ENCODE measurements around the gene MPZL3.

The MPZL3 gene

DNA sequence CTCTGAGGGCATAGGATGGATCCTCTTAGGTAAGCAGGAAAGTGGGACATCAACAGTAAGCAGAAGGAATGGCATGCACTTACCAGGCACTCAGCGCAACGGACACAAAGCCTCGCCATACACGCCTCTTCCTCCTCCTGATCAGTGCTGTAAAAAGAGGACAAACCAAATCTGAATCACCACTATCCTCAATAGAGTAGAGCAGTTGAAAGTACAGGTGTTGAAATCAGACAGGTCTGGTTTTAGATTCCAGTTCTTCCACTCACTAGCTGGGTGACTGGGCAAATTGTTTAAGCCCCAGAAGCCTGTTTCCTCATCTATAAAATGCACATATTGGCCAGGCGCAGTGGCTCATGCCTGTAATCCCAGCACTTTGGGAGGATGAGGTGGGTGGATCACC, 18.8 kb downstream of the MPZL3 start:
- FAIRE-seq: no peak
- TF ChIP-seq, protein P1, sequence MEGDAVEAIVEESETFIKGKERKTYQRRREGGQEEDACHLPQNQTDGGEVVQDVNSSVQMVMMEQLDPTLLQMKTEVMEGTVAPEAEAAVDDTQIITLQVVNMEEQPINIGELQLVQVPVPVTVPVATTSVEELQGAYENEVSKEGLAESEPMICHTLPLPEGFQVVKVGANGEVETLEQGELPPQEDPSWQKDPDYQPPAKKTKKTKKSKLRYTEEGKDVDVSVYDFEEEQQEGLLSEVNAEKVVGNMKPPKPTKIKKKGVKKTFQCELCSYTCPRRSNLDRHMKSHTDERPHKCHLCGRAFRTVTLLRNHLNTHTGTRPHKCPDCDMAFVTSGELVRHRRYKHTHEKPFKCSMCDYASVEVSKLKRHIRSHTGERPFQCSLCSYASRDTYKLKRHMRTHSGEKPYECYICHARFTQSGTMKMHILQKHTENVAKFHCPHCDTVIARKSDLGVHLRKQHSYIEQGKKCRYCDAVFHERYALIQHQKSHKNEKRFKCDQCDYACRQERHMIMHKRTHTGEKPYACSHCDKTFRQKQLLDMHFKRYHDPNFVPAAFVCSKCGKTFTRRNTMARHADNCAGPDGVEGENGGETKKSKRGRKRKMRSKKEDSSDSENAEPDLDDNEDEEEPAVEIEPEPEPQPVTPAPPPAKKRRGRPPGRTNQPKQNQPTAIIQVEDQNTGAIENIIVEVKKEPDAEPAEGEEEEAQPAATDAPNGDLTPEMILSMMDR (IDR thresholded peaks at IDR 0.05; ENCODE audit: insufficient read depth, missing control alignments): no peak
- no peak for DNase-seq (ENCODE audit: insufficient read length, low spot score)

DNA sequence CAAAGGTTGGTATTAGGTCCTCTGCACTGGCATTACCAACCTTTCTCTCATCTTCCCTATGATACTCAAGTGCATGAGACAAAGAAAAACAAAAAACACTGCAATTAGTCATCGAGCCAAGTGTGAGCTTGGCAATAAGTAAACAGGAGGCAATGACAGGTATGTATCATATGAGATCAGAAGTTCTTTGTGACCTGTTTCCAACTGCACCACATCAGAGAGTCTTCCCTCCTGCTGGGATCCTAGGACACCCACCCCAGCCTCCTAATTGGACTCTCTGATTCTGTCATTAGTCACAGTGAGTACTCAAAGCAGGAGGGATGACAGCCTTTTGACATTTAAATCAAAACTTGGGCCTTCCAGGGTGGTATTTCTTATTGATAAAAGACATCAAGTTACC, 19.5 kb downstream of the MPZL3 start:
- TF ChIP-seq, protein P1 (IDR thresholded peaks at IDR 0.05; ENCODE audit: insufficient read depth, missing control alignments): no peak
- FAIRE-seq (no peak), DNase-seq (ENCODE audit: insufficient read length, low spot score) (no peak)

DNA sequence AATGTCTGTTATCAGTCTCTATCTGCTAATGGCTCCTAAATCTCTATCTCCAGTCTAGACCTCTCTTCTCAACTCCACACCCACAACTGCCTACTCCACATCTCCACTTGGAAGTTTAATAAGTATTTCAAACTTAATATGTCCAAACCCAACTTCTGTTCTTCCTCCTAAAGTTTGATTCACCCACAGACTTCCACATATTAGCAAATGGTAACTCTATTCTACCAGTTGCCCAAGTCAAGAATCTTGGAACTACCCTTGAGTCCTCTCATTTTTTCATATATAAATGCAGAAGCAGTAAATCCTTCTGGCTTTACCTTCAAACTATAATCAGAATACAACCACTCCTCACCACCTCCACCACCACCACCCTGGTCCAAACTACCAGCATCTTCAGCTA, 20.7 kb downstream of the MPZL3 start:
- TF ChIP-seq, protein P1 (IDR thresholded peaks at IDR 0.05; ENCODE audit: insufficient read depth, missing control alignments): no peak
- FAIRE-seq (no peak), DNase-seq (ENCODE audit: insufficient read length, low spot score) (no peak)

DNA sequence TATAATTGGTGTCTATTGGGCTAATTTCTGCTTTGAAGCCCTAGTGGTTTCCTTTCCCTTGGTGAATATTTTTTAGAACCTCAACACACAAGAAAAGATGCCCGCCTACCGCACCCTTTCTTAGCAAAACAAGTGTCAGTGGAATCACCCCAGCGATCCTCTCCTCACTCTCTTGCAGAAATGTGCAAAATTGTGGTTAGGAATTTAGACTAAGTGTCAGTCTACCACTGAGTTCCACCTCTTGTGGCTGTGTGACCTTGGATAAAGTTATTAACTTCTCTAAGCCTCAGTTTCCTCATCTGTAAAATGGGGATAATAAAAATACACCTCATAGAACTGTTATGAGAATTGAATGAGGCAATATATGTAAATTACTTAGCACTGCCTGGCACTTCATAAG, 22.1 kb downstream of the MPZL3 start:
- DNase-seq (ENCODE audit: insufficient read length, low spot score) (no peak), FAIRE-seq (no peak)
- TF ChIP-seq, protein P1 (IDR thresholded peaks at IDR 0.05; ENCODE audit: insufficient read depth, missing control alignments): no peak

DNA sequence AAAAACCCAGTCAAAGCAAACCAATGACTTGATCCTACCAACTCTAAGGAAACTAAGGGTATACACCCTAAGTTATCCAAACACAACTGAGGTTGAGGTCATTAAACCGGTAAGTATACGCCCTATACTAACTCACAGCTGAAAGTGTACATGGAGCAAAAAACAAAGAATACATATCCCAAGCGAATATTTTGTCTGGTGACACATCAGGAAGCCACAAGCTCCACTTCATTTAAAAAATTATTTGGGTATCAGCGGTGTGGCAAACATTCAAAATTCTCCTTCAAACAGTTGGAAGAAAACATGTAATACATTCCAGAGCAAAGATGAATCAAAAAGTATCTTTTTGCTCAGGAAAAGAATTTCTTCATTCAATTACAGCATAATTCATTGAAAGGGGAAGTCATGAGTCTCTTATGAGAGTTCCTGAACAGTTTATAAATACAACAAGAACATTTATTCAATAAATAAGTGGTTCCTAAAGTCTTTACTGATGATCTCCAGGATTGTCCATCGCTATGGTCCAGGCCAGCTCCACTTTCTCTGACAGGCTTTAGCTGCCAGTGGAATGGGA, 22.8 kb downstream of the MPZL3 start:
- FAIRE-seq (no peak), DNase-seq (ENCODE audit: insufficient read length, low spot score) (no peak)
- TF ChIP-seq, protein P1 (IDR thresholded peaks at IDR 0.05; ENCODE audit: insufficient read depth, missing control alignments): no peak

DNA sequence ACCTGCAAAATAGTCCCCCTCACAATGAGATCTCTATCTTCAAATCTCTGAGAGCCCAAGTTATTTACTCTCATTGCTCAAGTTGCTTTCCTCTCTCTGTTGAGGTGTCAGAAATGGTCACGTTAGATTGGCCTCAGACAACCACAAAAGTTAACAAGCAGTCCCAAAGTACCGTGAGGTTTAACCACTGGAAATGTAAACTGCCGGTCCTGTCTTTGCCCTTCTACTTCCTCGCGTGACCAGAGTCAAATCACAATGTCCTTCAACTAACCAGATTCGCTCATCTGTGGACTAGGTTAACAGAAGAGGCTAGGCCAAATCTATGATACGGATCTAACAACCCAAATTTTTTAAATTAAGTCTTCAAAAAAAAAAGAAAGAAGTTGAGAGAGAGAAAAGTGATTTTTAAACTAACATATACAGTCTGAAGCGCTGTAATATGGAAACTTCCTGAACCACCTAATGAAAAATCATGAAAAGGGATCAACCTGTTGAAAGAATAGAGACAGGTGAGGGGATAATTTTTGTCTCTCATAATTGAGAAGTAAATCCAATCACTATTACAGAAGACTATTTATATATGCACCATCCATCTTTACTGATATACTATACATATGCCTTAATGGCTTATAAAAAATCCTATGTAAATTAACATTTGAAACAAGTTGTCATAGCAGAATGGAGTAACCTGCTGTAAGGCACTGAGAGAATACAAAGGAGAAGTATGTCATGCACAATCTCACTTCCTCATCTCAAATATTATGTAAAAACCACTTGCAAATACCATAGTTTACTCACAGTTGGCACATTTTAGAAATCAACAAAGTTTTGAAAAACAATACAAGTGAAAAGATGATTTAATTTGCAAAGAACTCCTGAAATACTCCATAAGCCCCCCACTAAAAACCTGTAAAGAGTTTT, 24.0 kb downstream of the MPZL3 start:
- FAIRE-seq (no peak), DNase-seq (ENCODE audit: insufficient read length, low spot score) (no peak)
- TF ChIP-seq, protein P1 (IDR thresholded peaks at IDR 0.05; ENCODE audit: insufficient read depth, missing control alignments): no peak

DNA sequence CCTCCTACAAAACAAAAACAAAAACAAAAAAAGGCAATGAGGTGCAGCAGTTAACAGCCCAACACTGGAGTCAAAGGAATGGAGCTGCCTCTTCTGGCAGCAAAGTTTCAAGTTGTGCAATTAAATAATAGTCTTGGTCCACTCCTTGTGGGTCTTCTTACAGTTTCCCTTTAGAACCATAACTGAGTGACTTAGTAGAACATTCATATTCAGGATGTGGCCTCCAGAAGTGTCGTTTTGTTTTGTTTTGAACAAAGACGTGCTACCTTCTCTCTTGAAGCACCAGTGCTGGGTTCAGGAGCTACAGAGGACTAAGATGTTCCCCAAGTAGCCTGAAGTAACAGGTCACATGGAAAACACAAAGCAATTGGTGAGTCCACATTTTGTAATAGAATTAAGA, 25.4 kb downstream of the MPZL3 start:
- TF ChIP-seq, protein P1 (IDR thresholded peaks at IDR 0.05; ENCODE audit: insufficient read depth, missing control alignments): no peak
- DNase-seq (ENCODE audit: insufficient read length, low spot score): no peak
- FAIRE-seq: no peak

Measured in D721Med (cell line).